Inferior parietal cortex (tissue), 1 donor: ENCODE measurements around the gene RAP1B.

Source experiments
- DNase-seq: peaks from one replicate; pipeline ENCODE4 v3.0.0-alpha.2; 2016; ENCODE audit errors: extremely low spot score

RAP1B gene

GRCh38 chr12:68611806-68612160 is 1.1 kb downstream of the RAP1B start:
- DNase-seq = no peak

- DNase-seq = no peak
These were observed 1.5 kb downstream of the RAP1B start for GRCh38 chr12:68612202-68612601.

GRCh38 chr12:68612697-68613096 is 2.0 kb downstream of the RAP1B start:
- DNase-seq = no peak

- no peak for DNase-seq
These were observed 2.7 kb downstream of the RAP1B start for GRCh38 chr12:68613209-68613904.

- DNase-seq = no peak
These were observed 3.5 kb downstream of the RAP1B start for GRCh38 chr12:68614105-68614679.

- no peak for DNase-seq
These were observed 4.1 kb downstream of the RAP1B start for GRCh38 chr12:68614769-68615168.

- DNase-seq = no peak
These were observed 6.6 kb downstream of the RAP1B start for GRCh38 chr12:68617160-68617926.

- DNase-seq = no peak
These were observed 8.8 kb downstream of the RAP1B start for GRCh38 chr12:68619541-68619940.

- DNase-seq = no peak
These were observed 10.1 kb downstream of the RAP1B start for GRCh38 chr12:68620519-68621471.

GRCh38 chr12:68621472-68622081 is 10.9 kb downstream of the RAP1B start:
- DNase-seq = no peak

GRCh38 chr12:68622250-68622649 is 11.6 kb downstream of the RAP1B start:
- no peak for DNase-seq

- no peak for DNase-seq
These were observed 12.4 kb downstream of the RAP1B start for GRCh38 chr12:68623059-68623458.

GRCh38 chr12:68623984-68624383 is 13.3 kb downstream of the RAP1B start:
- DNase-seq = no peak

GRCh38 chr12:68624933-68625332 is 14.2 kb downstream of the RAP1B start:
- DNase-seq = no peak

- no peak for DNase-seq
These were observed 17.1 kb downstream of the RAP1B start for GRCh38 chr12:68627673-68628319.

GRCh38 chr12:68628698-68629097 is 18.0 kb downstream of the RAP1B start:
- no peak for DNase-seq

GRCh38 chr12:68630050-68630449 is 19.4 kb downstream of the RAP1B start:
- no peak for DNase-seq

- no peak for DNase-seq
These were observed 19.9 kb downstream of the RAP1B start for GRCh38 chr12:68630598-68630997.

- DNase-seq = no peak
These were observed 20.5 kb downstream of the RAP1B start for GRCh38 chr12:68631227-68631626.

GRCh38 chr12:68632486-68632885 is 21.8 kb downstream of the RAP1B start:
- no peak for DNase-seq
